MCF 10A (cell line): ENCODE data around the gene ASTN2. TPM values are rescaled to one million over a fixed set of nuclear protein-coding genes. Genes with fewer than 3 reads are reported as not detected.

Experiments
- BruUV-seq: library from RNA; stranded (reverse); fragments of 400-500 nt; replicated peaks from 2 replicates; lab custom pipeline; 2021; lab: Mats Ljungman, UMichigan
- CTCF ChIA-PET: fragments of 300-600 bp; sonication (Branson Sonifier 250); formaldehyde crosslinking; extraction: SDS; loops from one replicate; lab custom pipeline; 2021; ENCODE audit warnings: antibody characterized with exemption, inconsistent platforms; lab: Yijun Ruan, JAX
- POLR2A ChIA-PET: fragments of 300-600, 350-650 bp; sonication (Branson Sonifier 250); formaldehyde crosslinking; extraction: SDS; loops from one replicate; lab custom pipeline; 2020; ENCODE audit warnings: antibody characterized with exemption, inconsistent platforms; lab: Yijun Ruan, JAX
- DNase-seq: peaks from one replicate; pipeline ENCODE4 v3.0.0-alpha.2; 2018; ENCODE audit not compliant: unreplicated experiment
- H3K27ac Mint-ChIP-seq: one replicate; pipeline ENCODE4 v1.8.0; 2022; ENCODE audit warnings: mild to moderate bottlenecking, low read depth, mixed read lengths; ENCODE audit not compliant: unreplicated experiment
- H3K27me3 Mint-ChIP-seq: one replicate; pipeline ENCODE4 v1.8.0; 2022; ENCODE audit warnings: mixed read lengths; ENCODE audit not compliant: insufficient read depth, unreplicated experiment
- H3K36me3 Mint-ChIP-seq: one replicate; pipeline ENCODE4 v1.8.0; 2022; ENCODE audit warnings: mild to moderate bottlenecking, moderate library complexity, mixed read lengths; ENCODE audit not compliant: insufficient read depth, unreplicated experiment
- H3K4me1 Mint-ChIP-seq: one replicate; pipeline ENCODE4 v1.8.0; 2022; ENCODE audit warnings: mixed read lengths; ENCODE audit not compliant: insufficient read depth, unreplicated experiment
- H3K4me3 Mint-ChIP-seq: one replicate; pipeline ENCODE4 v1.8.0; 2022; ENCODE audit warnings: mild to moderate bottlenecking, moderate library complexity, mixed read lengths; ENCODE audit not compliant: unreplicated experiment
- H3K9me3 Mint-ChIP-seq: one replicate; pipeline ENCODE4 v1.8.0; 2022; ENCODE audit warnings: mixed read lengths; ENCODE audit not compliant: unreplicated experiment
- CTCF ChIP-seq: fragments of 200-600 bp; IDR thresholded peaks from one replicate; pipeline ENCODE4 v1.8.0; 2022; ENCODE audit warnings: antibody characterized with exemption, mild to moderate bottlenecking; ENCODE audit not compliant: unreplicated experiment
- intact Hi-C: fragments of 100-400 bp; cut with micrococcal nuclease; formaldehyde crosslinking; loops from 2 replicates; pipeline ENCODE4 v1.14.1; 2022
- total RNA-seq: library from RNA; stranded (reverse); gene quantifications from 2 replicates; pipeline ENCODE4 v1.2.3, GENCODE V29; 2022

ASTN2 gene
- total RNA-seq, 1 experiment from 2014 or later = 1.8 TPM

DNA sequence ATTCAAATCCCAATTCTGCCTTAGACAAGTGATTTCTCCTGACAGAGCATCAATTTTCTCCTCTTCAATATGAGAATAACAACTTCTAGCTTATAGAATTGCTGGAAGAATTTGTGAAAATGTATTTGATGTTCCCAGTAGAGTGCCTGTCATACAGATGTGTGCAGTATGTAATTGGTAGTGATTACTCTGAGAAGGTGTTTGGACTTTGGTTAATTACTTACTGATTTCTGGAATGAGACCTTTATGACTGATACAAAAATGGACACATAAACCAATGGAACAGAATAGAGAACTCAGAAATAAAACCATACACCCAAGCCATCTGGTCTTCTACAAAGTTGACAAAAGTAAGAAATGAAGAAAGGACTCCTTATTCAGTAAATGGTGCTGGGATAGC lies 829.7 kb downstream of the ASTN2 start:
- no peak overlapping the region for H3K27ac Mint-ChIP-seq
- ChIA-PET POLR2A (no interaction called here), CTCF (interaction anchor here (0.7 kb wide), 1 partner anchor 62 kb away, joined by 3 read pairs; no protein-coding TSS in a partner anchor)
- DNase-seq = no peak
- H3K4me3 Mint-ChIP-seq = no peak overlapping the region
- H3K27me3 Mint-ChIP-seq = no peaks in the 10 kb centered on the region
- no peaks in the 10 kb centered on the region for H3K36me3 Mint-ChIP-seq
- TF ChIP-seq CTCF = no peak
- BruUV-seq = no TSS peak
- intact Hi-C loops = loop anchor here (5.0 kb wide), 1 partner anchor 77 kb away; no protein-coding TSS in a partner anchor
- H3K4me1 Mint-ChIP-seq = no peaks in the 10 kb centered on the region
- no peaks in the 10 kb centered on the region for H3K9me3 Mint-ChIP-seq

DNA sequence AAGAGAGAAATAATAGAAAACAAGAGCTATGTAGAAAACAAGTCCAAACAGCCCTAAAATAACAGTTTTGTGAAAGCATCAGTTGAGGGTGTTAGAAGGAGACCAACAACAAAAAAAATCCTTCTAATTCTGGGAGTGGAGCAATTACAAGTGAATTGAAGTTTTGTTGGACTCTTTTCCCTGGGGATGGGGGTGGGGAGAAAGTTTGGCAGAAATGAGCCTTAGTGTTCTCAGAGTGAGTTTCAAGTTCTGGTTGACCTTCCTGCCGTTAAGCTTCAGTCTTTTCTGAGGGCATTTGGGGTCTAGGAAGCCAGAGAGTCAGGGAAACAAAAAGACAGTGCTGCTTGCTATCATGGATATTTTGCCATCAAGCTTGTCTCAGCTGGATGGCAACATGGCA lies 834.0 kb downstream of the ASTN2 start:
- Mint-ChIP-seq H3K4me3 (no peak overlapping the region), H3K36me3 (no peaks in the 10 kb centered on the region), H3K27ac (no peak overlapping the region), H3K4me1 (no peaks in the 10 kb centered on the region), H3K9me3 (no peaks in the 10 kb centered on the region), H3K27me3 (no peaks in the 10 kb centered on the region)
- ChIA-PET CTCF (interaction anchor here (0.6 to 1.1 kb wide), 4 partner anchors 9 to 726 kb away, joined by 3 to 8 read pairs (median 6); no protein-coding TSS in a partner anchor), POLR2A (no interaction called here)
- intact Hi-C loops = no loop called here
- no peak for DNase-seq
- BruUV-seq = no TSS peak
- no peak for TF ChIP-seq CTCF

GRCh38 chr9:116576386-116576785 lies 838.5 kb downstream of the ASTN2 start:
- ChIA-PET CTCF (interaction anchor here (0.6 to 10.6 kb wide), 10 partner anchors 12 to 984 kb away, joined by 3 to 154 read pairs (median 5); no protein-coding TSS in a partner anchor), POLR2A (no interaction called here)
- H3K36me3 Mint-ChIP-seq = no peaks in the 10 kb centered on the region
- H3K9me3 Mint-ChIP-seq = no peaks in the 10 kb centered on the region
- no peak overlapping the region for H3K27ac Mint-ChIP-seq
- DNase-seq = no peak
- no TSS peak for BruUV-seq
- no peaks in the 10 kb centered on the region for H3K27me3 Mint-ChIP-seq
- TF ChIP-seq CTCF = no peak
- no peaks in the 10 kb centered on the region for H3K4me1 Mint-ChIP-seq
- no peak overlapping the region for H3K4me3 Mint-ChIP-seq
- intact Hi-C loops = no loop called here

DNA sequence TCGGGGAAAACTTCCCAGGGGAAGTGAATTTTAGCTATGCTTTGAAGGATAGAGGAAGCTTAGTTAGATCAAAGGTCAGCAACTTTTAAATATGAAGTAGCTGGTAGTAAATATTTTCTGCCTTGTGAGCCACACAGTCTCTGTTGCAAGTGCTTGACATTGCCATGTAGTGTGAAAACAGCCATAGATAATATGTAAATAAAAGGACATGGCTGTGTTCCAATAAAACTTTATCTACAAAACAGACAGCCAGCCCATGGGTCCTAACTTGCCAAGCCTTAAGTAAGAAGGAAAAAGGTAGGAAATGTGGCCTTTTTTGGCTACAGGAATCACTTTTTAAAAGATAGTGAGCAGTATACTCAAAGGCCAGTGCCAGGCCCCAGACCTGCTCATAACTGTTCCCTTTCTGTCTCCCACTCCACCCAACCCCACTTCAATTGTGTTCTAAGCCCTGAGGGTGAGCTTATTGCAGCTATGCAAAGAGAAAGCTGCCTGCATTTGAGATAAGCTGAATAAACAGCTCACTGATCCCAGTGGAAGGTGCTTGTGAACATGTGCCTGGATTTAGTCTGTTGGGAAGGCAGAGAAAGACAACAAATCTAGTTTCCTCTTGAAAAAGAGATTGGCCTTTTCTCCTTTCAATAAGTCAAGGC lies 840.7 kb downstream of the ASTN2 start:
- H3K4me3 Mint-ChIP-seq = no peak overlapping the region
- no peaks in the 10 kb centered on the region for H3K36me3 Mint-ChIP-seq
- intact Hi-C loops = loop anchor here (5.0 kb wide), 3 partner anchors 73 to 407 kb away; no protein-coding TSS in a partner anchor
- BruUV-seq = no TSS peak
- ChIA-PET CTCF (interaction anchor here (0.7 to 10.6 kb wide), 6 partner anchors 73 to 982 kb away, joined by 3 to 154 read pairs (median 22); partner anchors contain the start of gene PAPPA), POLR2A (no interaction called here)
- TF ChIP-seq CTCF = no peak
- H3K9me3 Mint-ChIP-seq = no peaks in the 10 kb centered on the region
- no peak overlapping the region for H3K27ac Mint-ChIP-seq
- no peak for DNase-seq
- no peaks in the 10 kb centered on the region for H3K27me3 Mint-ChIP-seq
- H3K4me1 Mint-ChIP-seq = no peaks in the 10 kb centered on the region
